ENCODE results near the gene DNAJB6.
"Not testable (repeated sequence)": the region's sequence is repeated elsewhere in the genome, so short reads cannot be mapped to it uniquely, and the experiment has no call there.

The DNAJB6 gene

DNA sequence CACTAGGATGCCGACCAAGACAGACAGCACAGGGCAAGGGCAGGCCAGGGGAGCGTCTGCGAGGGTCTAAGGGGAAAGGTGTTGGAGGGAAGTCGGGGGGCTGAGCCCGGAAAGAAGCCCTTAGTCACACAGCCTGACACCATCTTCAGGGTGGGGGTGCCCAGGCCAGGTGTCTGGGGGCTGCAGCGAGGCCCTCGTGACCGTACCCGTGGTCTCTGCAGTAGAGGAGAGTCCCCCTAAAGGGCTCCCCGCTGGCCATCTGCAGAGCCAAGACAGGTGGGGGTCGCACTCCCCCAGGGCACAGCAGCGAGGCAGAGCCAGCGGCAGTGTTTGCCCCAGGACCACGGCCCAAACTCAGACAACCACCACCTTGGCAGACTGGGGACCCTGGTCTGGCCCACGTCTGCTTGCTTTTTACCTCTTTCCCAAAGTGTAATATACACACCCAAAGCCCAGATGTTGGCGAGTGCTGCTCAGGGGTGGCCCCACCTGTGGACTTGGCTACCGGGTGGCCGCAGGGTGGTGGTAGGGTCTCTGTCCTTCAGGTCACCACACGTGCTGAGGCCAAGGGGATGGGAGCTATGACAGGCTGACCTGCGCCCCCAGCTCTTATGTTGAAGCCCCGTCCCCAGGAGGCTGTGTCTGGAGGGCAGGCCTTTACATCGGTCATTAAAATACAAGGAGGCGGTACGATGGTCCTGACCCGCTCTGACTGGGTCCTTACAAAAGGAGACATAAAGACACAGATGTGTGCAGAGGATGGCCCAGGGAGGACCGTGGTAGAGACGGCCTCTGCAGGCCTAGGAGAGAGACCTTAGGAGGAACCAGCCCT lies 107.4 kb downstream of the DNAJB6 start:
- no peak for DNase-seq

DNA sequence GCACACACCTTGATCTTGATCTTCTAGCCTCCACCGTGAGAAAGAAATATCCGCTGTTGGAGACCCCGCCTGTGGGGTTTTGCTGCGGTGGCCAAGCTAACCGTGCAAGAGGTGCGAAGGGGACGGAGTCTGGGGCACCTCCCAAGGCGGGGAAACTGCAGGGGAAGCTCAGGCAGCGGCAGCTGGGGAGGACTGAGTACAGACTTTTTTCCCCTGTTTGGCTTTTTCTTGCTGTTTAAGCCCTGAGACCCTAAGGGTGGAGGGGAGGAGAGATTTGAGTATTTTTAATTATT lies 108.0 kb downstream of the DNAJB6 start:
- no peak for DNase-seq

DNA sequence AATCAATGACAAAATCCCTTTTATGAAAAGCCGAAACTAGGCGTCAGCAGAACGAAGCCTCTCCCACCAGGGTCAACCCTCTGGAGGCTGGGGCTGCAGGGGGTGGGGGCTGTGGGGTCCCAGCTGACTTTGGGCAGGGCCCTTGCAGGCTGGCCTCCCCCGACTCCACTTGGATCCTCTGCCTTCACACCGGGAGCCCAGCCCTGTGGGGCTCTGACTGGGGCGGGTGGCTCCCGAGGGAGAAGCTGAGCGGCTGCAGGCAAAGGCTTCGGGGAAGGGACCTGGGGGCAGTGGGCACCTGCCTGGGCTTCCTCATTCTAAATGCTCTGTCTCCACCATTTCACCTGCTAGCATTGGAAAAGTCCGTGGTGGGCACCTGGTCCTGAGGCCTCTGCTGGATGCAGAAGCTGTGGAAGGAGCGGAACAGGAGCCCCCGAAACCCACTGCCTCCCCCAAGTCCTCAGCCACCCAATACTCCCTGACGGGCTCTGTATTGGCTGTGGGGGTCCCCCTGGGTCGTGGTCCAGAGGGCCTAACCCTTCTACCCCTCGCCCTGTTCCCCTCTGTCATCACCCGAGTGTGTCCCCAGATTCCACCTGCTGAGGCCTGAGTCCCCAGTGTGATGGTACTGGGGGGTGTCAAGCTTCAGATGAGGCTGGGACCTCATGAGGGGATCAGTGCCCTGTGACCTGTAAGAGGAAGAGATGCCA lies 108.6 kb downstream of the DNAJB6 start:
- no peak for DNase-seq

DNA sequence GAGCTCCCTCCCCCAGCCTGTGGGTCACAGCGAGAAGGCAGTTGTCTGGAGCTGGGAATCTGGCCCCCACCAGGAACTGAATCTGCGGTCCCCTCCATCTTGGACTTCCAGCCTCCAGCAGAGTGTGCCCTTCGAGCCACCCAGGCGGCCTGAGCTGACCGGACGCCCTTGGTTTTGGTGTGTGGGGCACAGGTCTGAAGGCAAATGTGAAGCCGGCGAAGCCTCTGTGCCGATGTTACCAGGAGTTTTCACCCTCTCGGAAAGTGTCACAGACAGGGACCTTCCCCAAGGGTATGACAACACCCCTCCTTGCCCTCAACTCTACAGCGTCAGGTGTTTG lies 109.1 kb downstream of the DNAJB6 start:
- no peak for DNase-seq

DNA sequence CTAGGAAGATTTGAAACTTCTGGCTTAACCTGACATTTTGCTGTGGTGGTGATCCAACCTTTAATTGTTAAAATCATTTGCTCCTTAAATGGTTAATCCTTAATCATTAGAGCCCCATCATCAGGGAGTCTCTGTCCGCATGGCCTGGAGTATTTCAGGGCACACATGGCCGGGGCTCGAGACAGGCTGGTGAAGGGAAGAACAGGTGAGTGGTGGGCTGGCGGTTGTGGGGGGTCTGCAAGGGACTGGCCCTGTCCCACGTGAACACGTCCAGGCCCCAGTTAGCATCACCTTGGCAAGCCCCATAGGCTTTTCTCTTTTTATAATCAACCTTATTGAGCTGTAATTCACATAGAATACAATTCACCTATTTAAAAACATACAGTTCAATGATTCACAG lies 109.5 kb downstream of the DNAJB6 start:
- no peak for DNase-seq

DNA sequence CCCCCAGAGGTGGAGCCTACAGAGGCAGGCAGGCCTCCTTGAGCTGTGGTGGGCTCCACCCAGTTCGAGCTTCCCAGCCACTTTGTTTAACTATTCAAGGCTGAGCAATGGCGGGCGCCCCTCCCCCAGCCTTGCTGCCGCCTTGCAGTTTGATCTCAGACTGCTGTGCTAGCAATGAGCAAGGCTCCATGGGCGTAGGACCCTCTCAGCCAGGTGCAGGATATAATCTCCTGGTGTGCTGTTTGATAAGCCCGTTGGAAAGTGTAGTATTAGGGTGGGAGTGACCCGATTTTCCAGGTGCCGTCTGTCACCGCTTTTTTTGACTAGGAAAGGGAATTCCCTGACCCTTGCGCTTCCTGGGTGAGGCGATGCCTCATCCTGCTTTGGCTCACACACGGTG lies 117.2 kb downstream of the DNAJB6 start:
- DNase-seq = not testable (repeated sequence)

DNA sequence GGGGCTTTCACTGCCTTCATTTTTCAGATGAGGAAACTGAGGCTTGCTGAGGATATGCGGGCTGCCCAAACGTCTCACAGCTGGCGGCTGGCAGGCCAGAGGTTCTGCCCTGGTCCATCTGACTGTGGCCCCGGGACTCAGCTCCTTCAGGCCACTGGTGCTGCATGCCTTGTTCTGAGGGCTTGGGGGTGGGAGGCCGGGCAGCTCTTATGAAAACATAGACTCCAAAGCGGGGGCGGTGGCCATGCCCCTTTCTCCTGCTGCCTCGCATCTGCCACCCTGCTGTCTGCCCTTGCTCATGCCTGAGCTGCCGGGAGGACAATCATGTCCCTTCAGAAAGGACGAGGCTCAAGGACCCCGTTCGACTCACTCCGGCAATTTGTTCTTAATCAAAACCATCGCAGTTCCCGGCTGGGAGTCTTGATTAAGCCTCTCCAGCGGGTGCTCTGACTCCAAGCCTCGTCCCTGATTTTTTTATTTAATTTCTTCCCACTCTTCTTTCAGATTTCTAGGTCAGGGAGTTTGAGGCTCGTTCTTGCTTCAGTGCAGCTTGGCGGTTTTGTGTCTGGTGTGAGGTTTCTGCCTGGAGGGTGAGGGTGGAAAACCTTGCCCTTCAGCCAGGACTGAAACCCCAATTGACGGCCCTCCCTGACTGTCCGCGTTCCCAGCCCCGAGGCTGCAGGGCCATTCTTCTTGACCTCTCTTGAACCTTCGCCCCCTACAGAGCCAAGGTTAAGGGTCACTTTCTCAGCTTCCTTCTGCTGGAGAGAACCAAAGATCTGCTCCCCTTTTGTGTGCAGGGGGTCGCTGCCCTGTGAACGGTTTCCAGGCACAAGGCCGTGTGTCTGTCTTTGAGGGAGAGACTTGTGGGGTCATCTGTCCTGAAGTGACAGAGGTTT lies 120.8 kb downstream of the DNAJB6 start:
- DNase-seq = no peak

DNA sequence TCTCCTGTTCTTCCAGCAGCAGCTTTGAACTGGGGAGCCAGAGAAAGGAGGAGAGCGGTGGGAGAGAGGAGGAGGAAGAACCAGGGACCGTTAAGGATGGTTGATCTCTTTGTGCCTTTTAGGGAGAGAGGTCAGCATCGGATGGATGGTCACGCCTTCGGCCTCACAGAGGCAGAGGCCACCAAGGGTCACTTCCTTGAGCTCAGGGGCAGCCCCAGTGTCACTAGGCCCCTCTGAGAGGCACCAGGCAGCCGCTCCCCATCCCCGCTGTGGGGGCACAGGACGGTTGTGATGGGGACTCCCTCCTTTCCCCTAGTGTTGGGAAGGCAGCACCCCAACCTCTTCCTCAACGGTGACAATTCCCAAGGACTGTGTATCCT lies 121.4 kb downstream of the DNAJB6 start:
- no peak for DNase-seq

DNA sequence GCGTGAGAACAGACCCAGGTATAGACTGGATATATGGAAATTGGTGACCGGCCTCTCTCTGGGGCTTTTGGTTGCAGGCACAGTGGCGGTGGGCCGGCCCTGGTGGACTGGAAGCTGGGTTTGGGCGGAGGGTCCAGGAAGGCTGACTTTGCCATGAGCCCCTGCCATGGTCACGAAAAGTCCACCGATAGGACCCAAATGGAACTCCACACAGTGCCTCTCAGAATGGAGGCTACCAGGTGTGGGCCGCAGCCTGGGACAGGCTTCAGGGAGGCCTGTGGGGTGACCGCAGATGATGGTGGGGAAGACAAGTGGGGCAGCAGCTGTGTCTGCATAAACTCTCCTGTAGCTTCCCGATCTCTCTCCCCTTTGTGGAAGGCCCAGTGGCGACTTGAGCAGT lies 123.2 kb downstream of the DNAJB6 start:
- DNase-seq = no peak

DNA sequence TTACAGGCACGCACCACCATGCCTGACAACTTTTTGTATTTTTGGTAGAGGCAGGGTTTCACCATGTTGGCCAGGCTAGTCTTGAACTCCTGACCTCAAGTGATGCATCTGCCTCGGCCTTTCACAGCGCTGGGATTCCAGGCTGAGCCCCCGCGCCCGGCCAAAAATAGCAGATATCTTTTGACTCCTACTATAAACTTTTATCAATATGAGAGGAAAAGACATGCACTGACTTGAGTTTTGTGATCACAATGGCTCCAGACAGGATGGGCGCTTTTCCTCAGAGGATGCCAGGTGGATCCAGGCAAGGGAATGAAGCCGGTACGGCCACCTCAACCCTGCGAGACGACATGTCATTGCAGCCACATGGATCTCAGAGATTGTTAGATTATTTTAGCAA lies 123.9 kb downstream of the DNAJB6 start:
- no peak for DNase-seq

DNA sequence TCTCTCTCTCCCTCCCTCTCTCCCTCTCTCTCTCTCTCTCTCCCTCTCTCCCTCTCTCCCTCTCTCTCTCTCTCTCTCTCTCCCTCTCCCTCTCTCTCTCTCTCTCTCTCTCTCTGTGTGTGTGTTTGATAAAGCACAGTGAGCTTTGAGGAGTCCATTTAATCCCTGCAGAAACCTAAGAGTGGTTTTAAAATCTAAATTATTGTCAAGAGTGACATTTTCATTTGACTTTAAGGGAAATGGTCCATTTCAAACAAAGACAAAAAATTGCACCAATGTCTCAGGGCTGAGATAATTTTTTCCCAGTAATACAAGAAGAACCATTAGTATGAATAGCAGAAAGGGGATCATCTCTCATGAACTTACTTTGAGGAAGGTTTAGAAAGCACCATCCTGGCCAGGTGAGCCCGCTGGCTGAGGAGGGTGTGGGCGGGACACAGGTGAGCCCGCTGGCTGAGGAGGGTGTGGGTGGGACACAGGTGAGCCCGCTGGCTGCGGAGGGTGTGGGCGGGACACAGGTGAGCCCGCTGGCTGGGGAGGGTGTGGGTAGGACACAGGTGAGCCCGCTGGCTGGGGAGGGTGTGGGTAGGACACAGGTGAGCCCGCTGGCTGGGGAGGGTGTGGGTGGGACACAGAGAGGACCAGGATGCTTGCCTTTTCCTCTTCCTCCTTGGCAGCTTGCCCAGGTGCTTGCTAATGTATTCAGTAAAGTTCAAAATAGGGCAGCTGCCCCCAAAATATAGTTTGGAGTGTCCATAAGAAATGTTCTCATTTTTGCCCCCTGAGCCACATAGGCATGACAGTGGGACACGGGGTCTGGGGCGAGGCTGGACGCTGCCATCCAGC lies 125.0 kb downstream of the DNAJB6 start:
- no peak for DNase-seq

DNA sequence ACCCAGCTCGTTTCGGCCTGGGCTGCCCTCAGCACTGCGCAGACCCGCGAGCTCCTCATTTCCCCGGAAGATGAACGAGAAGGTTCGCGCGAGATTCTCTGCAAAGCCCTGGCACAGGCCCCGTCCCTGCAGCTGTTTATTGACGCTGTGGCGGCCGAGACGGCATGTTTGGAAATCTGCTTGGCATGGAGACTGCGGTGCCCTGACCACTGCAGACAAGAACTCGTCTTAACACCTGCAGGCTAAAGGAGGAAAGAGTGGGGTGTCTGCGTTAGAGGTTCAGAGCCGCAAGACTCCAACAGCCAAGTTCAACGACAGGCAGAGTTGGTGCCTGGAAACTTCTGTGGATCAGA lies 125.6 kb downstream of the DNAJB6 start:
- no peak for DNase-seq

DNA sequence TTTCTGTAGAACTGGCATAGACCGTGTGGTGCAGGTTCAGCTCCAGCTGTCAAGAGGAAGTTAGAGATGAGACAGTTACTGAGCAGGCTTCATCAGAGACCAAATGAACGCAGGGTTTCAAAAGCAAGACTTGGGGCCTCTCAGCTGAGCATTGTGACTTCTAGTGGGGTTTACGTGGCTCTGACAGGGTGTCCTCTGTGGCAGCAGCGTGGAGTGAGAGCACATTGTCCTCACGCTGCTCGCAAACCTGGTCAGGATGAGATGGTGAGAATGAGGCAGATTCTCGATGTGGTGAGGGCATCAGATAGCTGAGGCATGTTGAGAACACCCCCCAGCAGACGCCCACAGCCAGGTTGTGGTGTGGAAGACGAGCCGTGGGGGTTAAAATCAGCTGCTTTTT lies 126.0 kb downstream of the DNAJB6 start:
- DNase-seq = no peak

DNA sequence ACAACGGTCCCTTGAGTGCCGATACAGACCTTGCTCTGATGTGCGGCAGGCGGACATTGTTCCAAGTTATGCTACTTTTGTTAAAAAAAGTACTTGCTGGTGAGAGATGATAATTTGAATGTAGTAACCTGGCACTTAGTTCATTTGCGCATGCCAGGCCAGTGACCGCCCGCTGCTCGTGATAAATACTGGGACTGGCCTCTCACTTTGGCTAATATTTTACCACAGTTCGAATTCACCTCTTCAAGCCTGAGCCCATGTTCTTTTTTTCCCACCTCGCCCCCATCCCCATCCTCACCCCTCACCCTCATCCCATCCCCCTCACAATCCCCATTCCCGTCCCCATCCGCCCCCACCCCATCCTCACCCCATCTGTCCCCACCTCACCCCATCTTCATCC lies 126.4 kb downstream of the DNAJB6 start:
- DNase-seq = no peak

DNA sequence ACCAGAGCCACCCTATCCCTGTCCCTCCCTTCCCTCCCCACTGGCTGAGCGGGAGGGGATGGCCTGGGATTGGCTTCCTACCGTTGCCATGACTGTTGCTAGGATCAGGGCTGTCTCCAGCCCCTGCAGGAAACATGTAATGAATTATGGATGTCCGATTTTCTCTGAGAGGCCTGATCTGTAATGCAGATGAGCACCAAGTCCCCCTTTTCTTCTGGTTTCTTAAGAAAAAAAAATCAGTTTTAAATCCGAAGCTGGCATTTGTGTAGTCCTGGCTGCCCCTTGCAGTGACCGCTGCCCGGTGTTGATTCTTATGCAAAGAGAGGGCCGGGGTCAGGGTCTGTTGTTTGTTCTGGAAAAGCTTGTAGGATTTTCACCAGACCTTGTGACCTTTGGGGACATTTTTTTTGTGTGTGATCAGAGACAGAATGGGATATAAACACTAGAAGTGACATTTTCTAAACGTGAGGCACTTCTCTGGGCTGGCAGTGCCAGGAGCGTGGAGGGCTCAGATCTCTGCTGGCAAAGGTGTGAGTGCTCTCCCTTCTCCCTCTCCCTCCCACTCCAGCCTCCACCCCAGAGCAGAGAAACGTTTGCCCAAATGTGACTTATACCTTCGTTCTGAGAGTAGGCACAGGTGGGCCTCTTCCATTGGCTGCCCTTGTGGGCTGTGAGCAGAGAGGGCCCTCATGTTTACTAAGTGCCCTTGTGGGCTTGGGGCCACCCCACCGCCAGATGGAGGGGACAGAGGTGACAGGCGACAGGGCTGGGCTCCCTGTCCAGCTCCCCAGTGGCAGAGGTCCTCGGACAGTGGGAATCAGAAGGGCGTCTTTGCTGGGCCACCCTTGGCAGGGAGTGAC lies 127.5 kb downstream of the DNAJB6 start:
- no peak for DNase-seq

DNA sequence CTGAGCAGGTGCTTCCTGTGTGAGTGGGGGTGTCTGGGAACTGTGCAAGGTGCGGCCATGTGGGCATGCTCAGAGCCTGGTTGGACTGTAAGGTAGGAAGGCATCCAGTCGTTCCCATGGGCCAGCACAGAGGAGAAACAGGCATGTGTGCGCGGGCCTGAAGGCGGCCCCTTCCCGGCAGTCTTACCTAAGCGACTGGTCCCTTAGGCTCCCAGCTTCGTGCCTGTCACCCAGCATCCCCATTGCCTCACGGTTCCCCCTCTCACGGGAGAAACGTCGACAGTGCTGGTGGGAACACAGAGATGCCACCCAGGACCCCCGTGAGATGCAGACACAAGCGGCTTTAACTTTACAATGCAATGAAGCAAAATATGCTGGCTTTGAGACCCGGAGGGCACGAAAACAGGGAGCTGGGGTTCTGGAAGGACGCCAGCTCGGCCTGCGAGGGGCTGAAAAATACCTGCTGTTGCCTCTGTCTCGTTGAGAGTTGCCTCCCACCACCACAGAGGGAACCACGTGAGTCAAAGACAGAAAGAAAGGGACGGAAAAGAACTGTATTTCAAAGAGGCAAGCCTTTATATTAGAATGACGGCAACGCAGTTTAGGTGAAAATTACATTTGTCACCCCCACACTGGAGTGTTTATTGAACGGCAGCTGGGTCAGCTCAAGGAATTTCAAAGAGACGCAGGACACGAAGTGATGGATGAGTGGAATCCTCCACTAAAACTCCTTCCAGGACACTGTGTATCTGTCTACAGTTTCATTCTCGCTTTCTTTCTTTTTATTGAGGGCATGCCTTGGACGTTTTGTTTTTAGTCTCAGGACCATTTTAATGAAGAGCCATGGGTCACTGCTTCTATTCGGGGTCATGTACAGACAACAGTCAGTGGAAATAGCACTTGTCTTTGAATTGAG lies 128.4 kb downstream of the DNAJB6 start:
- DNase-seq = no peak

DNA sequence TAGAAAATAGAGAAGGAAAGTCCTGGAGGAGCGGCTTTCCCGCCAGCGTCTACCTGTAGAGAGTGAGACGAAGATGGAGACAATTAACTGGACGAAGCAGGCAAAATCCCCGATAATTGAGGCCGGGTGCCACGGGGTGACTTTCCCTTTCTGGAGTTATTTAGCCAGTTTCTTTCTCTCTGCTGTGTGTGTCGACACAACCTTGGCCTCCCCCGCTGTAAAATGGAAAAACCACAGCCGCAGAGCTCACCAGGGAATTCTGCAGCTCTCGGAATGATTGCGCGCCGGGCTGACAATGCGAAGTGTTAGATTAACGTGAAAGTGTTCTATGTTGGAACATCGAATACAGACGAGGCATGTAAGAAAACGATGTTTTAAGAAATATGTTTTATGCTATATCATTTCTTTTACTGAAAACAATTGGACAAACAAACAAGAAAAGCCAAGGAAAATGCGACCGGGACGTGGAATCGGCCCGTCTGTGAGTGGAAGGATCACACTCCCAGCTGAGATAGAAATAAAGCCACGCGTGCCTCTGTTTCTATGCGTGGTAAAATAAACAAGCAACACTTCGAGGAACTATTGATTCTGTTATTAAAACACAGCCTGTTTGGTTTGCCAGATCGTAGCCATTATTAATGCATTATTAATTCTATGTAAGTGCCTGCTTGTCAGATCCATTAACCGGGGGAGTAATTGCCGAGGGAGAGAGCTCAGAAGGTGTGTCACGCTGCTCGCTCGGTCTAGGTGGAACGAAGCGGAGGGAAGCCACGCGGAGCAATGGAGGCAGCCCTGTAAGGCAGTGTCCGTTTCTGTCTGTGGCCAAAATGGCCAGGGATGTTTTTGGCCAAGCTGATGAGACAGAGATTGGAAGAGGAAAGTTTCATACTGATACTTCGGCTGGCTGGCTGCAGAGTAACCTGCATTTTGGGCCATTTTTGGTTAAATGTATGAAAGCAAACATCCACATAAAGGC lies 129.4 kb downstream of the DNAJB6 start:
- DNase-seq = no peak

DNA sequence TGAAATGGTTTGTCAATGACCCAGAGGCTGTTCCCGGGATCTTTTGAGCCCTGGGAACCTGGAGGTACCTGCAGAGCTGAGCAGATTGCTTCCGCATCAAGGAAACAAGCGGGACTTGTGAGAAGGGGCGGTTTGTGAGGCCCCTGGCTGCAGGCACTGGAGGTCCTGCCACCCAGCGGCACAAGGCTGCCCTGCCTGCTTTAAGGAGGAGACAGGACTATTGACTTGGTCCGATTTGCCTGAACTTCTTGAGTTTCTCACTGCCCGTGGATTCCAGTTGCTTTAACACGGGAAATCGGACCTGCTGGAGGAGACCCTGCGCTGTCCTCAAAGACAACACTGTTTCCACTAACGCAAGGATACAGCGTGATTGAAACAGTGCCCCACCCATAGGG lies 130.1 kb downstream of the DNAJB6 start:
- DNase-seq = no peak

All from NCI-H524 treated with DMSO at 0.1 percent for 48 hours (cell line).